KMS-11 (cell line): ENCODE measurements around the gene SNX33.

Experiments used
- H2AFZ ChIP-seq: fragments of 200-600 bp; sonication (generic); 2 replicates; pipeline ENCODE4 v1.6.1; 2016; ENCODE audit warnings: antibody characterized with exemption, mixed run types, low read depth
- H3K27ac ChIP-seq: fragments of 200-600 bp; sonication (generic); 2 replicates; pipeline ENCODE4 v1.6.1; 2016; ENCODE audit warnings: mild to moderate bottlenecking, mixed run types
- H3K27me3 ChIP-seq: fragments of 200-600 bp; sonication (generic); 2 replicates; pipeline ENCODE4 v1.6.1; 2017; ENCODE audit warnings: mild to moderate bottlenecking, low read depth, mixed run types, moderate library complexity; ENCODE audit not compliant: insufficient read depth
- H3K36me3 ChIP-seq: fragments of 200-600 bp; sonication (generic); 2 replicates; pipeline ENCODE4 v1.6.1; 2017; ENCODE audit warnings: mild to moderate bottlenecking, mixed run types; ENCODE audit not compliant: insufficient read depth
- H3K4me1 ChIP-seq: fragments of 200-600 bp; sonication (generic); 2 replicates; pipeline ENCODE4 v1.6.1; 2016; ENCODE audit warnings: mild to moderate bottlenecking, low read depth, mixed run types; ENCODE audit not compliant: poor library complexity, severe bottlenecking
- H3K4me2 ChIP-seq: fragments of 200-600 bp; sonication (generic); 2 replicates; pipeline ENCODE4 v1.7.0; 2016; ENCODE audit warnings: mild to moderate bottlenecking, mixed run types
- H3K4me3 ChIP-seq: fragments of 200-600 bp; sonication (generic); IDR thresholded peaks from 2 replicates; pipeline ENCODE4 v1.6.1; 2017; ENCODE audit warnings: low read depth, low read length, mixed read lengths; ENCODE audit not compliant: insufficient read depth
- H3K79me2 ChIP-seq: fragments of 200-600 bp; sonication (generic); 2 replicates; pipeline ENCODE4 v1.6.1; 2016; ENCODE audit warnings: low read depth, mixed run types; ENCODE audit not compliant: insufficient read depth
- H3K9ac ChIP-seq: fragments of 200-600 bp; sonication (generic); 2 replicates; pipeline ENCODE4 v1.6.1; 2016; ENCODE audit warnings: mild to moderate bottlenecking, mixed run types
- H4K20me1 ChIP-seq: fragments of 200-600 bp; sonication (generic); 2 replicates; pipeline ENCODE4 v1.6.1; 2016; ENCODE audit warnings: mild to moderate bottlenecking, mixed run types; ENCODE audit not compliant: insufficient read depth
- CTCF ChIP-seq: fragments of 200-600 bp; sonication (generic); conservative IDR thresholded peaks from 2 replicates; pipeline ENCODE4 v1.6.1; 2017; ENCODE audit warnings: low read depth, mild to moderate bottlenecking, antibody characterized with exemption, low read length, moderate library complexity, mixed read lengths

The SNX33 gene

GRCh38 chr15:75650908-75651809 is 3.4 kb downstream of the SNX33 start:
- no peaks in the 10 kb centered on the region for H3K79me2 ChIP-seq
- H3K36me3 ChIP-seq, result no peaks in the 10 kb centered on the region
- no peak for TF ChIP-seq CTCF
- H3K27ac ChIP-seq, result no peak overlapping the region
- no peak overlapping the region for H2AFZ ChIP-seq
- H3K9ac ChIP-seq, result no peak overlapping the region
- no peak overlapping the region for H3K4me2 ChIP-seq
- H3K4me1 ChIP-seq, result no peaks in the 10 kb centered on the region
- H3K4me3 ChIP-seq, result no peak overlapping the region
- H4K20me1 ChIP-seq, result no peaks in the 10 kb centered on the region
- no peaks in the 10 kb centered on the region; the same call in 1 of the 2 replicates for H3K27me3 ChIP-seq

GRCh38 chr15:75651810-75652543 is 4.3 kb downstream of the SNX33 start:
- no peak overlapping the region for H2AFZ ChIP-seq
- no peak overlapping the region for H3K9ac ChIP-seq
- no peaks in the 10 kb centered on the region for H3K4me1 ChIP-seq
- H3K79me2 ChIP-seq, result no peaks in the 10 kb centered on the region
- TF ChIP-seq CTCF, result no peak
- no peak overlapping the region for H3K4me3 ChIP-seq
- H3K4me2 ChIP-seq, result no peak overlapping the region
- H3K27me3 ChIP-seq, result no peaks in the 10 kb centered on the region
- no peaks in the 10 kb centered on the region for H4K20me1 ChIP-seq
- no peaks in the 10 kb centered on the region for H3K36me3 ChIP-seq
- H3K27ac ChIP-seq, result no peak overlapping the region

- H3K36me3 ChIP-seq, result no peaks in the 10 kb centered on the region
- H3K4me2 ChIP-seq, result no peak overlapping the region
- H3K4me3 ChIP-seq, result no peak overlapping the region
- H2AFZ ChIP-seq, result no peak overlapping the region
- H3K79me2 ChIP-seq, result no peaks in the 10 kb centered on the region
- TF ChIP-seq CTCF, result no peak
- no peaks in the 10 kb centered on the region for H3K4me1 ChIP-seq
- H3K9ac ChIP-seq, result no peak overlapping the region
- H3K27me3 ChIP-seq, result no peaks in the 10 kb centered on the region
- H4K20me1 ChIP-seq, result no peaks in the 10 kb centered on the region
- no peak overlapping the region for H3K27ac ChIP-seq
Measured at GRCh38 chr15:75653347-75653913, 5.7 kb downstream of the SNX33 start.

- no peak for TF ChIP-seq CTCF
- Histone ChIP-seq H3K36me3 (no peaks in the 10 kb centered on the region), H3K9ac (no peak overlapping the region), H2AFZ (no peak overlapping the region), H3K4me2 (no peak overlapping the region), H3K27me3 (no peaks in the 10 kb centered on the region), H3K4me1 (no peaks in the 10 kb centered on the region), H4K20me1 (no peaks in the 10 kb centered on the region), H3K4me3 (no peak overlapping the region), H3K79me2 (no peaks in the 10 kb centered on the region), H3K27ac (no peak overlapping the region)
Measured at GRCh38 chr15:75654201-75654907, 6.6 kb downstream of the SNX33 start.
